ENCODE results near the gene ZNF132. TPM values are rescaled to one million over a fixed set of nuclear protein-coding genes. Genes with fewer than 3 reads are reported as not detected.
A peak's percentile ranks its signal among the peaks of the same experiment; 100 is the strongest.
"Not testable (repeated sequence)": the region's sequence is repeated elsewhere in the genome, so short reads cannot be mapped to it uniquely, and the experiment has no call there.

The ZNF132 gene
- total and polyA plus RNA-seq, 9 of the 15 experiments (the other 6 are each of a cell fraction or from before 2014, with no cell fraction given), result 0.03 to 0.42 (median 0.10) TPM; not detected in 5

GRCh38 chr19:58470837-58471543 lies 31.0 kb upstream of the ZNF132 start:
- BruUV-seq (replicated peaks); DNase-seq (ENCODE audit: extremely low read depth in 1 of 4, low spot score in 3 of 4); ATAC-seq; intact Hi-C loops (cut with micrococcal nuclease); H3K27ac ChIP-seq (ENCODE audit: extremely low read depth, low read depth, low read length); H3K4me3 ChIP-seq; H3K4me2 ChIP-seq (ENCODE audit: insufficient read depth, low read length); H4K20me1 ChIP-seq (replicated peaks; ENCODE audit: control insufficient read depth, insufficient read depth, low read length); H3K27me3 ChIP-seq (ENCODE audit: control insufficient read depth in 2 of 2, insufficient read depth in 2 of 2, low read length in 2 of 2); CTCF ChIA-PET (ENCODE audit: low intra/inter-chr PET ratio); FAIRE-seq; H2AFZ ChIP-seq (ENCODE audit: low read depth, low read length); H3K9ac ChIP-seq (ENCODE audit: insufficient read depth in 1 of 2, low read depth in 2 of 2, low read length in 2 of 2); H3K9me3 ChIP-seq (replicated peaks; ENCODE audit: control insufficient read depth, insufficient read depth, low read depth, low read length); in situ Hi-C loops (cut with MboI): not testable (repeated sequence)
- POLR2A ChIA-PET, result interaction anchor here (0.6 kb wide), 1 partner anchor 288 kb away, joined by 3 read pairs; no protein-coding TSS in a partner anchor
- Histone ChIP-seq H3K79me2 (ENCODE audit: control insufficient read depth, insufficient read depth, low read length) (peaks cover 26% of the 10 kb centered on the region), H3K36me3 (ENCODE audit: control insufficient read depth, insufficient read depth, low read length) (peaks cover 42% of the 10 kb centered on the region; the same call in 2 of the 3 replicates), H3K9me1 (ENCODE audit: control insufficient read depth, insufficient read depth, low read length) (peaks cover 14% of the 10 kb centered on the region), H3K4me1 (replicated peaks in 1 of 2; ENCODE audit: control insufficient read depth in 2 of 2, insufficient read depth in 2 of 2, low read length in 2 of 2) (peaks cover 26 to 43% of the 10 kb centered on the region in 2 experiments)
- WGBS (ENCODE audit: insufficient coverage, low coverage, missing lambda C conversion rate), result 97% methylated on average over 10 of the region's 53 CpGs
- TF ChIP-seq POLR2G (IDR thresholded peaks at IDR 0.05; ENCODE audit: low read depth, low read length), result peak; percentile 63
- peak; percentile 19 for TF ChIP-seq FIP1L1 (IDR thresholded peaks at IDR 0.05; ENCODE audit: low read depth, low read length, poor library complexity, severe bottlenecking)
- peak; percentile 29 for TF ChIP-seq POLR2A (conservative IDR thresholded peaks at IDR 0.05)

Measured in K562 (cell line).